GM10248 (cell line): ENCODE results near the gene LPAR3.
"Not testable (repeated sequence)": the region's sequence is repeated elsewhere in the genome, so short reads cannot be mapped to it uniquely, and the experiment has no call there.

Experiments used
- CTCF ChIA-PET: fragments of 300-600 bp; sonication (Branson Sonifier 250); formaldehyde crosslinking; extraction: SDS; loops from one replicate; lab custom pipeline; 2021; ENCODE audit warnings: antibody characterized with exemption; lab: Yijun Ruan, JAX
- POLR2A ChIA-PET: fragments of 350-650 bp; sonication (Branson Sonifier 250); formaldehyde crosslinking; extraction: SDS; loops from one replicate; lab custom pipeline; 2020; ENCODE audit warnings: antibody characterized with exemption; lab: Yijun Ruan, JAX
- DNase-seq: peaks from one replicate; pipeline ENCODE4 v3.0.0; 2012; ENCODE audit errors: extremely low spot score
- TF ChIP-seq, protein P1 (sequence below): IDR thresholded peaks from 2 replicates; pipeline ENCODE4 v1.5.1; 2012; ENCODE audit warnings: mild to moderate bottlenecking, low read depth; ENCODE audit errors: extremely low read depth, missing control alignments, control extremely low read depth

Gene LPAR3

GRCh38 chr1:84907095-84907827 is 14.3 kb upstream of the LPAR3 start:
- DNase-seq = no peak
- CTCF ChIA-PET = no interaction called here
- TF ChIP-seq, protein P1, sequence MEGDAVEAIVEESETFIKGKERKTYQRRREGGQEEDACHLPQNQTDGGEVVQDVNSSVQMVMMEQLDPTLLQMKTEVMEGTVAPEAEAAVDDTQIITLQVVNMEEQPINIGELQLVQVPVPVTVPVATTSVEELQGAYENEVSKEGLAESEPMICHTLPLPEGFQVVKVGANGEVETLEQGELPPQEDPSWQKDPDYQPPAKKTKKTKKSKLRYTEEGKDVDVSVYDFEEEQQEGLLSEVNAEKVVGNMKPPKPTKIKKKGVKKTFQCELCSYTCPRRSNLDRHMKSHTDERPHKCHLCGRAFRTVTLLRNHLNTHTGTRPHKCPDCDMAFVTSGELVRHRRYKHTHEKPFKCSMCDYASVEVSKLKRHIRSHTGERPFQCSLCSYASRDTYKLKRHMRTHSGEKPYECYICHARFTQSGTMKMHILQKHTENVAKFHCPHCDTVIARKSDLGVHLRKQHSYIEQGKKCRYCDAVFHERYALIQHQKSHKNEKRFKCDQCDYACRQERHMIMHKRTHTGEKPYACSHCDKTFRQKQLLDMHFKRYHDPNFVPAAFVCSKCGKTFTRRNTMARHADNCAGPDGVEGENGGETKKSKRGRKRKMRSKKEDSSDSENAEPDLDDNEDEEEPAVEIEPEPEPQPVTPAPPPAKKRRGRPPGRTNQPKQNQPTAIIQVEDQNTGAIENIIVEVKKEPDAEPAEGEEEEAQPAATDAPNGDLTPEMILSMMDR = no peak
- POLR2A ChIA-PET = no interaction called here

GRCh38 chr1:84902727-84903126 is 9.7 kb upstream of the LPAR3 start:
- CTCF ChIA-PET, POLR2A ChIA-PET, DNase-seq: not testable (repeated sequence)

DNA sequence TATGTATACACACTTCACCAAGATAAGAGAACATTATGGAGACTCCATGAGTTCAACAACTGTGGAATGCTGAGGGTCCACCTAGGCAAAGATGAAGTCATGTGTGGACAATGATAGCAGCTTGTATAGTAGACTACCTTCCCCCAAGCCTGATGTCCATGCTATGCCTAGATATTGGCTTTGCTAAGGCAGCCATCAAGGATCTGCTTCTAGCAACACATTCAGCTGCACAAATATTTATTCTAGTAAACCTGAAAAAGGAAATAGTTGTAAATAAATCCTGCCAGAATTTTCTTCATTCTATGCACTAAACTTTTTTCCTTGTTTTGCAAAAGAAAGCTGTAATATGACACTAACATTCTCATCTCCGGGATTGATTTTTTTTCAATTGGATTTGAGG is 7.0 kb upstream of the LPAR3 start:
- ChIA-PET POLR2A (no interaction called here), CTCF (no interaction called here)
- no peak for DNase-seq
- TF ChIP-seq, protein P1 = no peak

DNA sequence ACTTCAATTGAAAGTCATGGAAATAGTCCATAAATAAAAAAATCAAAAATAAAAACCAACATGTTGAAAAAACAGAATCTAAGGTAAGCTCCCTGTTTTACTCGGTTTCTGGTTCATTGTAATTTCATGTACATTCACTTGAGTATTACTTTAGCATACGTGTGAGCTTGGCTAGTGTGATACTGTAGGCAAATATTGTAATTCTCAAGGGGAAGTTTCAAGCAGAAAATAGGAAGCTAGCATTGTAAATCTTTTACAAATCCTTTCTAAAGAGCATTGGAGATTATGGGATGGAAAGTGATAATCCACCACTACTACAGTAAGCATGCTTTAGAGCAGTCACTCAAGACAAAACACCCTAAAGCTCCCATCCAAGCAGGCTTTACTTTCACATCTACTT is 3.3 kb upstream of the LPAR3 start:
- CTCF ChIA-PET = interaction anchor here (0.8 to 0.9 kb wide), 2 partner anchors 39 to 114 kb away, joined by 3 read pairs; no protein-coding TSS in a partner anchor

DNA sequence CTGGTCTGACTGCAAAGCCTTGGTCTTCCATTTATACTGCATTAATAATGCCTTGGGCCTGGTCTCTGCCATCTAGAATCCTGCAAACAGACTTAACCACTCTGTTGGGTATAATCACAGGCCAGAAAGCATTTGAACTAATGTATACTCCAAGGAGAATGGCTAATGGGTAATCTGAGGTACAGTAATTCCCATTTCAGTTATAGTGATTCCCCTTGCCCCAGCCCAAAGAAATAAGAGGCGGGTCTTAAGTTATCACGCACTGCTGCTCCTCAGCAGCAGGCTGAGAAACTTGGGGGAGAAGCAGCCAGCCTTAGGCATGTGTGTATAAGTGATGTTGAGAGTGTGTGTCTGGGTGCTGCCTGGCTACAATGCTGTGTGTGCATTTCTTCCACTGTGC is 2.4 kb downstream of the LPAR3 start:
- TF ChIP-seq, protein P1 = no peak
- CTCF ChIA-PET = no interaction called here
- POLR2A ChIA-PET = no interaction called here
- no peak for DNase-seq

More for the DNA sequence above, 3.3 kb upstream of the LPAR3 start:
- DNase-seq = no peak
- POLR2A ChIA-PET = no interaction called here
- TF ChIP-seq, protein P1 = no peak

GRCh38 chr1:84889437-84889836 is 3.6 kb downstream of the LPAR3 start:
- POLR2A ChIA-PET = no interaction called here
- TF ChIP-seq, protein P1 = no peak
- DNase-seq = no peak
- CTCF ChIA-PET = interaction anchor here (0.8 to 0.9 kb wide), 2 partner anchors 9 to 29 kb away, joined by 3 read pairs; no protein-coding TSS in a partner anchor

DNA sequence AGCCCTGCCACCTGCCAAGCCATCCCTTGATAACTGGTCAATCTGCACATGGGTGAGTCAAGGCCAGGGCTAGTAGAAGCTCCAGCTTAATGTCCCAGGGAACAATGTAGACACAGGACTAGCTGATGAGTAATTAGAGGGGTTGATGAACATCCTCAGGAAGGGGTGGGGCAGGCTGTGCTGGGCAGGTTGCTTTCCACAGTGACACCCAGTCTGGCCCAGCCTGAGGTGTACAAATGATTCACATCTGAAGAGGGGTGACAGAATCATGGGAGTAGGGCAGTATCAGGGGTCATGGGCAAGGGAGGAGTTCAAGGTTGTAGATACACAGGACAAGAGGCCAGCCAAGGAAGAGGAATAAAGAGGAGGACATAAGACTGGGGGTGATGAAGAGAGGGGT is 4.3 kb downstream of the LPAR3 start:
- ChIA-PET POLR2A (no interaction called here), CTCF (interaction anchor here (0.9 to 1.0 kb wide), 2 partner anchors 28 to 32 kb away, joined by 3 read pairs; no protein-coding TSS in a partner anchor)
- DNase-seq = no peak
- TF ChIP-seq, protein P1 = no peak
